LNCAP (cell line): Measurements from ENCODE around the gene SNX30.

ENCODE experiments used
- TF ChIP-seq, protein P1 (sequence below): fragments of 450-650 bp; IDR thresholded peaks from 2 replicates; pipeline ENCODE4 v1.5.1; 2017; ENCODE audit warnings: mild to moderate bottlenecking

SNX30 gene

GRCh38 chr9:112774006-112774996, 23.7 kb downstream of the SNX30 start:
- TF ChIP-seq, protein P1, sequence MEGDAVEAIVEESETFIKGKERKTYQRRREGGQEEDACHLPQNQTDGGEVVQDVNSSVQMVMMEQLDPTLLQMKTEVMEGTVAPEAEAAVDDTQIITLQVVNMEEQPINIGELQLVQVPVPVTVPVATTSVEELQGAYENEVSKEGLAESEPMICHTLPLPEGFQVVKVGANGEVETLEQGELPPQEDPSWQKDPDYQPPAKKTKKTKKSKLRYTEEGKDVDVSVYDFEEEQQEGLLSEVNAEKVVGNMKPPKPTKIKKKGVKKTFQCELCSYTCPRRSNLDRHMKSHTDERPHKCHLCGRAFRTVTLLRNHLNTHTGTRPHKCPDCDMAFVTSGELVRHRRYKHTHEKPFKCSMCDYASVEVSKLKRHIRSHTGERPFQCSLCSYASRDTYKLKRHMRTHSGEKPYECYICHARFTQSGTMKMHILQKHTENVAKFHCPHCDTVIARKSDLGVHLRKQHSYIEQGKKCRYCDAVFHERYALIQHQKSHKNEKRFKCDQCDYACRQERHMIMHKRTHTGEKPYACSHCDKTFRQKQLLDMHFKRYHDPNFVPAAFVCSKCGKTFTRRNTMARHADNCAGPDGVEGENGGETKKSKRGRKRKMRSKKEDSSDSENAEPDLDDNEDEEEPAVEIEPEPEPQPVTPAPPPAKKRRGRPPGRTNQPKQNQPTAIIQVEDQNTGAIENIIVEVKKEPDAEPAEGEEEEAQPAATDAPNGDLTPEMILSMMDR: no peak

- TF ChIP-seq, protein P1: no peak
Measured at GRCh38 chr9:112777914-112778313, 27.4 kb downstream of the SNX30 start.

DNA sequence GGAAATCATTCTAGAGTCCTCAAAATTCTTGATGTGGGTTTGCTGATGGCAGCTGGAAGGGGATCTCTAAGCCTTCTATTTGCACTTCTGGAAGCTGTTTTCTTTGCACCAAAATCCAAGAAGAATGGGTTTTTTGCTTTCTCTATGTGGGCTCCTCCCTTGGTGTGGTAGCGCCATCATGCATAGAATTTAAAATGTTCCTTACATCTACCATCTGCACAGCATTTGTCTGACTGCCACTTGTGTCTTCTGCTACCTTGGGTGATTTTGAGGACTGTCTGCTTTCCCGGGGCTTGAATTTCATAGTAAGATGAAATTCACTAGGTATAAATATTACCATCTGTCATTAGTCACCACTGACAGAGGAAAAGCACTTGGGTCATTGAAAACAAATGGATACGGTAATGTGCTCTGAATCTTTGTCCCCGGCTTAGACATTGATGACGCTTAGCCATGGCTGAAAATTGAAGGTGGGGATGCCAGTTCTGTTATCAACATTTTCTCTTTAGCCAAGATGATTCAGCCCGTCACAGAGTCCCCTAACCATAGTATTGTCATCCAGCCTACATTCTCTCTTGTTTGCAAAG, 30.0 kb downstream of the SNX30 start:
- TF ChIP-seq, protein P1: no peak

- TF ChIP-seq, protein P1: no peak
Measured at GRCh38 chr9:112782218-112782617, 31.7 kb downstream of the SNX30 start.

- TF ChIP-seq, protein P1: no peak
Measured at GRCh38 chr9:112783551-112783954, 33.0 kb downstream of the SNX30 start.

DNA sequence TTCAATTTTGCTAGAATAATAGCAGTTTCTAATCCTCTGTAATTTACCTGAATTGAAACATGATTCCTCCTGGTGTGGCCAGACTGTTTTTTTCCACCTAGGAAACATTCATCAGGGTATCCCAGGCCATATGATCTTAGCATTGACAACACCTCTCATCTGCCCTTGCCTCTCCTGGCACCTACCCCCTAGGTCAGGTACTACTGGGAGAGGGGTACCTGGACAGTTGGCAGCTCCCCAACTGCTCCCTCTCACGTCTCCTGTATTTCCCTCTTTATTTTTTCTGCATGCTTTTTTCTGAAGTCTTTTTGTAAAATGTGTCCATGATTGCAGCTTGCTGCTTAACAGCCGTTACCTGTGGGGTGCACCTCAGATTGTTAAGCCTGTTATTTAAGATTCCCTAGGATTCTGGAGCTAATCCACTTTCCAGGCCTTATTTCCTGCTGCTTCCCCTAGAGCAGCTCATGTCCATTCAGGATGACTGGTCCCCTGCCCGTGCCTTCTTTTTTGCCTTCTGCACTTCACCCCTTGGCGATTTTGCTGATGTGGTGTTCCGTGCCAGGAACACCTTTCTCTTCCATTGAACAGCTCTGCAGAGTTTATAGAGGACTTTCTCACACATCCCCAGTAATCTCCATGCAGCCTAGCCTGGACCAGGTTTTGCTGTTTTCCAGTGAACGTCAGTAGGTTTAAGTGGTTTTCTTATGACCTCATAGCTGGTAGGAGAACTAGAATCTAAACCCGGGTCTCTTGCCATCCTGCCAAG, 33.6 kb downstream of the SNX30 start:
- TF ChIP-seq, protein P1: no peak

GRCh38 chr9:112785986-112786385, 35.4 kb downstream of the SNX30 start:
- TF ChIP-seq, protein P1: no peak
